Stomach (tissue), 4 donors: ENCODE data around the gene C1QL3.

ENCODE experiments used
- EP300 ChIP-seq: sonication (generic); formaldehyde crosslinking; IDR thresholded peaks from one replicate; pipeline ENCODE4 v1.6.1; 2017; ENCODE audit warnings: antibody characterized with exemption
- POLR2A ChIP-seq, 4 donors: fragments of 450-650 bp; IDR thresholded peaks; one replicate each; pipeline ENCODE4 v1.6.1; 2016; ENCODE audit warnings: antibody characterized with exemption in 4 of 4, control low read depth in 2 of 4, mild to moderate bottlenecking in 1 of 4, moderate library complexity in 1 of 4
- POLR2AphosphoS5 ChIP-seq, 3 donors: sonication (generic); formaldehyde crosslinking; IDR thresholded peaks; one replicate each; pipeline ENCODE4 v1.6.1; 2016; ENCODE audit warnings: antibody characterized with exemption in 3 of 3
- TF ChIP-seq, protein P1 (sequence below), 7 experiments: fragments of 450-650 bp in 4 of 7; fragments of 200-600 bp in 3 of 7; sonication (generic) in 3 of 7; IDR thresholded peaks; one replicate each; pipeline ENCODE4 v1.5.1; 2016 to 2019; ENCODE audit warnings: antibody characterized with exemption in 7 of 7, control low read depth in 2 of 7, mild to moderate bottlenecking in 1 of 7

DNA sequence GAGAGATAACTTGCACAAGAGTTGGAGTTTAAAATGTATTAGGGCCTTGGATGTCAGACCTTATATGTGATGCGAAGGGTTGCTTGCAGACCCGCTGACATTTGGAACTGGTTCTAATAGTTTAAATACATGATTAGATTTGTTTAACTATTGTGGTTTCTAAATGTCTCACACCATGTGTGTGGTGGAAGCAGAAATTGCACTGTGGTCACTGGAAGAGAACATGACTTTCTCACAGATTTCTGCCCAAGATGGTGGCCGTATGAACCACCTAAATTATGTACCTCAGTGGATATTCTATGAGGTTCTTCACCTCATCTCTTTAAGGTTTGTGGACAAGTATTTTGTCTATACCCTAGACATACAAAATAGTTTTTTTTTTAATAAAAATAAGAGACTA is 8.2 kb upstream of the C1QL3 start:
- no peak for TF ChIP-seq POLR2A (IDR thresholded peaks at IDR 0.05)
- TF ChIP-seq, protein P1, sequence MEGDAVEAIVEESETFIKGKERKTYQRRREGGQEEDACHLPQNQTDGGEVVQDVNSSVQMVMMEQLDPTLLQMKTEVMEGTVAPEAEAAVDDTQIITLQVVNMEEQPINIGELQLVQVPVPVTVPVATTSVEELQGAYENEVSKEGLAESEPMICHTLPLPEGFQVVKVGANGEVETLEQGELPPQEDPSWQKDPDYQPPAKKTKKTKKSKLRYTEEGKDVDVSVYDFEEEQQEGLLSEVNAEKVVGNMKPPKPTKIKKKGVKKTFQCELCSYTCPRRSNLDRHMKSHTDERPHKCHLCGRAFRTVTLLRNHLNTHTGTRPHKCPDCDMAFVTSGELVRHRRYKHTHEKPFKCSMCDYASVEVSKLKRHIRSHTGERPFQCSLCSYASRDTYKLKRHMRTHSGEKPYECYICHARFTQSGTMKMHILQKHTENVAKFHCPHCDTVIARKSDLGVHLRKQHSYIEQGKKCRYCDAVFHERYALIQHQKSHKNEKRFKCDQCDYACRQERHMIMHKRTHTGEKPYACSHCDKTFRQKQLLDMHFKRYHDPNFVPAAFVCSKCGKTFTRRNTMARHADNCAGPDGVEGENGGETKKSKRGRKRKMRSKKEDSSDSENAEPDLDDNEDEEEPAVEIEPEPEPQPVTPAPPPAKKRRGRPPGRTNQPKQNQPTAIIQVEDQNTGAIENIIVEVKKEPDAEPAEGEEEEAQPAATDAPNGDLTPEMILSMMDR (IDR thresholded peaks at IDR 0.05): no peak
- TF ChIP-seq EP300: no peak
- no peak for TF ChIP-seq POLR2AphosphoS5 (IDR thresholded peaks at IDR 0.05)
